Smooth muscle cell (in vitro differentiated cells): ENCODE results near the gene CFAP97D2. TPM values are rescaled to one million over a fixed set of nuclear protein-coding genes. Genes with fewer than 3 reads are reported as not detected.

Experiments used
- DNase-seq: peaks from one replicate; lab custom pipeline; 2025; ENCODE audit not compliant: unreplicated experiment; lab: John Stamatoyannopoulos, UW
- H2AFZ ChIP-seq: fragments of 200-600 bp; sonication (generic); 2 replicates; pipeline ENCODE4 v1.6.0; 2016; ENCODE audit warnings: antibody characterized with exemption, low read depth, mild to moderate bottlenecking
- H3F3A ChIP-seq: fragments of 200-600 bp; sonication (generic); 2 replicates; pipeline ENCODE4 v1.6.0; 2017; ENCODE audit warnings: antibody characterized with exemption, low read depth
- H3K27ac ChIP-seq: fragments of 200-600 bp; sonication (generic); 2 replicates; pipeline ENCODE4 v1.5.1; 2016; ENCODE audit warnings: low read depth, mild to moderate bottlenecking
- H3K27me3 ChIP-seq: fragments of 200-600 bp; sonication (generic); 2 replicates; pipeline ENCODE4 v1.6.1; 2016; ENCODE audit warnings: low read depth, mild to moderate bottlenecking
- H3K36me3 ChIP-seq: fragments of 200-600 bp; sonication (generic); 2 replicates; pipeline ENCODE4 v1.5.1; 2016; ENCODE audit warnings: low read depth
- H3K4me1 ChIP-seq: fragments of 200-600 bp; sonication (generic); 2 replicates; pipeline ENCODE4 v1.5.1; 2016; ENCODE audit warnings: low read depth
- H3K4me2 ChIP-seq: fragments of 200-600 bp; sonication (generic); 2 replicates; pipeline ENCODE4 v1.6.0; 2016; ENCODE audit warnings: mild to moderate bottlenecking
- H3K4me3 ChIP-seq: fragments of 200-600 bp; sonication (generic); 2 replicates; pipeline ENCODE4 v1.5.1; 2016; ENCODE audit warnings: mild to moderate bottlenecking
- H3K79me2 ChIP-seq: fragments of 200-600 bp; sonication (generic); 2 replicates; pipeline ENCODE4 v1.6.0; 2016; ENCODE audit warnings: low read depth, mild to moderate bottlenecking
- H3K9ac ChIP-seq: fragments of 200-600 bp; sonication (generic); 2 replicates; pipeline ENCODE4 v1.6.0; 2016; ENCODE audit warnings: low read depth
- H3K9me3 ChIP-seq: fragments of 200-600 bp; sonication (generic); replicated peaks from 2 replicates; pipeline ENCODE4 v1.5.1; 2016; ENCODE audit warnings: low read depth
- H4K20me1 ChIP-seq: fragments of 200-600 bp; sonication (generic); 2 replicates; pipeline ENCODE4 v1.6.0; 2016; ENCODE audit warnings: low read depth
- CTCF ChIP-seq: fragments of 200-600 bp; sonication (generic); IDR thresholded peaks from 2 replicates; pipeline ENCODE4 v1.5.1; 2017; ENCODE audit warnings: borderline replicate concordance, mild to moderate bottlenecking, antibody characterized with exemption; ENCODE audit not compliant: insufficient read depth, poor library complexity, severe bottlenecking
- WGBS: methylation state at CpG from one replicate; pipeline ENCODE4 v1.1.7; 2016; ENCODE audit warnings: low lambda C conversion rate; 5-methylcytosine and 5-hydroxymethylcytosine counted together
- polyA plus RNA-seq: library from polyadenylated mRNA; unstranded; fragments of >200 nt; fragmentation: Nextera tagmentation; extraction: Ambion mirVana; gene quantifications from 2 replicates; pipeline ENCODE4 v1.2.1, GENCODE V29; 2016
- total RNA-seq: library from RNA; depleted of rRNA; stranded (reverse); fragments of >200 nt; gene quantifications from 2 replicates; pipeline ENCODE4 v1.2.3, GENCODE V29; 2014

CFAP97D2 gene
- total and polyA plus RNA-seq, 2 experiments from 2014 or later = not detected

- no peaks in the 10 kb centered on the region for H3F3A ChIP-seq
- WGBS = 89% methylated on average over 7 of the region's 7 CpGs
- TF ChIP-seq CTCF = no peak
- no peaks in the 10 kb centered on the region for H3K79me2 ChIP-seq
- no peak overlapping the region for H3K4me2 ChIP-seq
- no peaks in the 10 kb centered on the region for H3K4me1 ChIP-seq
- no peak overlapping the region for H3K9ac ChIP-seq
- no peaks in the 10 kb centered on the region for H3K27me3 ChIP-seq
- no peak overlapping the region for H3K4me3 ChIP-seq
- no peaks in the 10 kb centered on the region for H3K9me3 ChIP-seq
- no peaks in the 10 kb centered on the region for H3K36me3 ChIP-seq
- no peak overlapping the region for H2AFZ ChIP-seq
- H4K20me1 ChIP-seq = no peaks in the 10 kb centered on the region
- no peak for DNase-seq
- no peak overlapping the region for H3K27ac ChIP-seq
Observed at GRCh38 chr13:114152285-114152645, 26.8 kb upstream of the CFAP97D2 start.

- H2AFZ ChIP-seq = no peak overlapping the region
- DNase-seq = no peak
- H3K79me2 ChIP-seq = no peaks in the 10 kb centered on the region
- no peaks in the 10 kb centered on the region for H3K27me3 ChIP-seq
- no peak overlapping the region for H3K4me2 ChIP-seq
- H3K9ac ChIP-seq = no peak overlapping the region
- H3K4me1 ChIP-seq = no peaks in the 10 kb centered on the region
- H3F3A ChIP-seq = no peaks in the 10 kb centered on the region
- H3K27ac ChIP-seq = no peak overlapping the region
- TF ChIP-seq CTCF = no peak
- H3K36me3 ChIP-seq = no peaks in the 10 kb centered on the region
- no peaks in the 10 kb centered on the region for H4K20me1 ChIP-seq
- no peaks in the 10 kb centered on the region for H3K9me3 ChIP-seq
- H3K4me3 ChIP-seq = no peak overlapping the region
- 76% methylated on average over 20 of the region's 20 CpGs for WGBS
Observed at GRCh38 chr13:114152831-114153371, 26.2 kb upstream of the CFAP97D2 start.

- Histone ChIP-seq H3K4me2 (no peak overlapping the region), H3K4me1 (no peaks in the 10 kb centered on the region), H3K27ac (no peak overlapping the region), H3K4me3 (no peak overlapping the region), H3K9me3 (no peaks in the 10 kb centered on the region), H3K27me3 (no peaks in the 10 kb centered on the region), H3F3A (no peaks in the 10 kb centered on the region), H3K9ac (no peak overlapping the region), H4K20me1 (no peaks in the 10 kb centered on the region), H2AFZ (no peak overlapping the region), H3K36me3 (no peaks in the 10 kb centered on the region), H3K79me2 (no peaks in the 10 kb centered on the region)
- TF ChIP-seq CTCF = no peak
- WGBS = 99% methylated on average over 6 of the region's 6 CpGs
- no peak for DNase-seq
Observed at GRCh38 chr13:114153485-114154080, 25.5 kb upstream of the CFAP97D2 start.

GRCh38 chr13:114154476-114154875 lies 24.6 kb upstream of the CFAP97D2 start:
- WGBS = 92% methylated on average over 9 of the region's 9 CpGs
- DNase-seq = no peak
- TF ChIP-seq CTCF = no peak
- H3K79me2 ChIP-seq = no peaks in the 10 kb centered on the region
- no peak overlapping the region for H3K4me3 ChIP-seq
- no peaks in the 10 kb centered on the region for H3K36me3 ChIP-seq
- no peak overlapping the region for H3K9ac ChIP-seq
- H3F3A ChIP-seq = no peaks in the 10 kb centered on the region
- no peaks in the 10 kb centered on the region for H3K4me1 ChIP-seq
- no peaks in the 10 kb centered on the region for H3K9me3 ChIP-seq
- no peak overlapping the region for H2AFZ ChIP-seq
- H3K4me2 ChIP-seq = no peak overlapping the region
- H3K27ac ChIP-seq = no peak overlapping the region
- no peaks in the 10 kb centered on the region for H4K20me1 ChIP-seq
- no peaks in the 10 kb centered on the region for H3K27me3 ChIP-seq
